GM11168 (cell line): ENCODE measurements around the gene MTMR3.

Source experiments
- in situ Hi-C: fragments of 300-500 bp; cut with MboI; formaldehyde crosslinking; loops from one replicate; pipeline ENCODE4 v1.12.0; 2022; ENCODE audit warnings: low sequenced_read_pairs; ENCODE audit not compliant: unreplicated experiment

Gene MTMR3

DNA sequence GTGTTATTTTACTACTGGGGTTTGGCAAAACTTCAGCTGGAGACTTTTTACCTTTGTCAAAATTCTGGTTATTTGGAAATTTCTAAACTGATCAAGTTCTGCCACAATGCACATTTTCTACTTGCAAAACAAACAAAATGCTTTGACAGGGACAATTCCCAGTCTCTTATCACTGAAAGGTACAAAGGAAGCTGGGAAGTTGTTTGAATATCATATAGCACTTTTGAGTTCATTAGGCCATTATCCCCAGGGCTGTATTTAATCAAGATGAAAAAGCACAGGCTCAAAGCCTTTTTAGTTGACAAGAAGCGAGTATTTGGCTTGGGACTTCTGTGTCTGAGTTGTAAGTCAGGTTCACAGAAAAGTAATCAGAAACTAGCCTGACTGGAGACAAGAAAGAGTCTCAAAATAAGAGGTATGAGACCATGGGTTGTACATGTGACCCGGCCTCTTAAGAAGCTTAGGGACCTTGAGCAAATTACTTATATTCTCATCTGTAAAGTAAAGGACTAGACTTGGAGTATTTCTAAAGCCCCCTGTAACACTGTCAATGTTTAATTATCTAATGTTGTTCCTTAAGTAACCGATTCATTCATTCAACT is 194.4 kb downstream of the MTMR3 start:
- in situ Hi-C loops, result no loop called here

DNA sequence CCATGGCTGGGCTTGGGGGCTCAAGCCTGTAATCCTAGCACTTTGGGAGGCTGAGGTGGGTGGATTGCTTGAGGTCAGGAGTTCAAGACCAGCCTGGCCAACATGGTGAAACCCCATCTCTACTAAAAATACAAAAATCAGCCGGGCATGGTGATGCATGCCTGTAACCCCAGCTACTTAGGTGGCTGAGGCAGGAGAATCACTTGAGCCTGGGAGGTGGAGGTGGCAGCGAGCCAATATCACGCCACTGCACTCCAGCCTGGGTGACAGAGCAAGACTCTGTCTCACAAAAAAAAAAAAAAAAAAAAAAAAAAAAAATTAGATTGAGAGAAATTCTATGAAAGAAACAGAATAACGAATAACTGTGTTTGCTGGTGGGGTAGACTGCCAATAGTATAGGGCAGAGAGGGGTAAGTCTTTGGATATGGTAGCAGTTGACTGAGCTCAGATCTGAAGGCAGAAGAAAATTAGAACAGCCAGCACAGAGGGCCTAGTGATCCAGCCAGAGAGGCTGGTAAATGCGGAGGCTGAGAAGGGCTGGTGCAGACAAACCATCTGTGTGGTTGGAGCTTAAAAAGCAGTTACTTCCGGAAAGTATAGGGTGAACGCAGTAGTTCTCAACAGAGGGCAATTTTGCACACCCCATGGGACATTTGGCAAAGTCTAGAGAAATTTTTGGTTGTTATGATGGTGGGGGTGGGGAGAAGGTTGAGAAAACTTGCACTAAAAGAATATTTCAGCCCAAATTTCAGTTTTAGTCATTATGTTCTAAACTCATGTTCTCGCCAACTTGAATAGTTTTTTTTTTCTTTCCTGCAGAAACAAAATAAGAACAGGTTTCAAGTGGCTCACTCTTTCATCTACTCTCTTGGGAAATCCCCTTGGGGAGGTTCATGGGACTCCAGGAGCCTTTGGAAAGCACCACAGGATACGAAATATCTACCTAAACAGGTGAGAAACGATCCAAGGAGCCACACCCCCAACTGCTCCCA is 195.6 kb downstream of the MTMR3 start:
- in situ Hi-C loops, result no loop called here

GRCh38 chr22:30079952-30080533 is 197.1 kb downstream of the MTMR3 start, which contains the start of gene HORMAD2:
Gene HORMAD2 (plus strand): TSS chr22:30080464. CDS start chr22:30093953, 13,489 bp downstream.
- in situ Hi-C loops, result no loop called here
